Measurements from ENCODE around the gene TRIM56. TPM values are rescaled to one million over a fixed set of nuclear protein-coding genes. Genes with fewer than 3 reads are reported as not detected.
A peak's percentile ranks its signal among the peaks of the same experiment; 100 is the strongest.
"Not testable (repeated sequence)": the region's sequence is repeated elsewhere in the genome, so short reads cannot be mapped to it uniquely, and the experiment has no call there.

Gene TRIM56
- total RNA-seq, 2 experiments from 2014 or later: 77.4 to 77.8 TPM

GRCh38 chr7:101094791-101095375, 9.6 kb downstream of the TRIM56 start:
- peak; percentile 18 for ATAC-seq (ENCODE audit: low read depth)
- H3K9me3 Mint-ChIP-seq: no peaks in the 10 kb centered on the region
- peaks cover 8% of the 10 kb centered on the region for H3K36me3 Mint-ChIP-seq
- H3K4me1 Mint-ChIP-seq: peaks cover 12% of the 10 kb centered on the region
- DNase-seq: no peak
- no peak overlapping the region for H3K27ac Mint-ChIP-seq
- H3K27me3 Mint-ChIP-seq: peaks cover 7% of the 10 kb centered on the region
- POLR2A ChIA-PET: interaction anchor here (0.6 kb wide), 1 partner anchor 57 kb away, joined by 3 read pairs; no protein-coding TSS in a partner anchor
- H3K4me3 Mint-ChIP-seq: no peak overlapping the region

- Mint-ChIP-seq H3K27ac (no peak overlapping the region), H3K4me1 (peaks cover 9% of the 10 kb centered on the region), H3K36me3 (peaks cover 1% of the 10 kb centered on the region), H3K4me3 (no peak overlapping the region), H3K27me3 (peaks cover 21% of the 10 kb centered on the region), H3K9me3 (no peaks in the 10 kb centered on the region)
- POLR2A ChIA-PET: interaction anchor here (1.7 kb wide), 1 partner anchor 11 kb away, joined by 9 read pairs; the partner anchor contains the start of gene TRIM56
- DNase-seq (no peak), ATAC-seq (ENCODE audit: low read depth) (no peak)
These were observed 11.2 kb downstream of the TRIM56 start for GRCh38 chr7:101096331-101096956.

- H3K27me3 Mint-ChIP-seq: peaks cover 26% of the 10 kb centered on the region
- H3K4me1 Mint-ChIP-seq: peaks cover 9% of the 10 kb centered on the region
- no peak overlapping the region for H3K4me3 Mint-ChIP-seq
- H3K27ac Mint-ChIP-seq: no peak overlapping the region
- DNase-seq (no peak), ATAC-seq (ENCODE audit: low read depth) (no peak)
- POLR2A ChIA-PET: interaction anchor here (1.7 kb wide), 1 partner anchor 12 kb away, joined by 9 read pairs; the partner anchor contains the start of gene TRIM56
- peaks cover 1% of the 10 kb centered on the region for H3K36me3 Mint-ChIP-seq
- no peaks in the 10 kb centered on the region for H3K9me3 Mint-ChIP-seq
These were observed 11.7 kb downstream of the TRIM56 start for GRCh38 chr7:101096957-101097347.

- Mint-ChIP-seq H3K27ac (no peak overlapping the region), H3K36me3 (peaks cover 1% of the 10 kb centered on the region)
These were observed 12.3 kb downstream of the TRIM56 start for GRCh38 chr7:101097561-101097960.

GRCh38 chr7:101099969-101100781, 14.9 kb downstream of the TRIM56 start:
- peaks cover 40% of the 10 kb centered on the region for H3K27me3 Mint-ChIP-seq
- POLR2A ChIA-PET: interaction anchor here (0.6 kb wide), 1 partner anchor 1106 kb away, joined by 6 read pairs; no protein-coding TSS in a partner anchor

More at GRCh38 chr7:101097561-101097960, 12.3 kb downstream of the TRIM56 start:
- Mint-ChIP-seq H3K4me3 (no peak overlapping the region), H3K27me3 (peaks cover 30% of the 10 kb centered on the region), H3K4me1 (peaks cover 9% of the 10 kb centered on the region), H3K9me3 (no peaks in the 10 kb centered on the region)
- ATAC-seq (ENCODE audit: low read depth): no peak
- DNase-seq: no peak
- POLR2A ChIA-PET: no interaction called here

GRCh38 chr7:101100858-101101847, 15.9 kb downstream of the TRIM56 start:
- H3K36me3 Mint-ChIP-seq: no peaks in the 10 kb centered on the region
- POLR2A ChIA-PET: interaction anchor here (0.6 kb wide), 1 partner anchor 55 kb away, joined by 3 read pairs; no protein-coding TSS in a partner anchor
- ATAC-seq (ENCODE audit: low read depth) (no peak), DNase-seq (no peak)
- peaks cover 40% of the 10 kb centered on the region for H3K27me3 Mint-ChIP-seq
- H3K9me3 Mint-ChIP-seq: no peaks in the 10 kb centered on the region
- H3K27ac Mint-ChIP-seq: no peak overlapping the region
- peaks cover 6% of the 10 kb centered on the region for H3K4me1 Mint-ChIP-seq
- no peak overlapping the region for H3K4me3 Mint-ChIP-seq

More at GRCh38 chr7:101099969-101100781, 14.9 kb downstream of the TRIM56 start:
- Mint-ChIP-seq H3K27ac (no peak overlapping the region), H3K4me3 (no peak overlapping the region), H3K36me3 (no peaks in the 10 kb centered on the region), H3K9me3 (no peaks in the 10 kb centered on the region), H3K4me1 (peaks cover 6% of the 10 kb centered on the region)
- DNase-seq: no peak
- peak; percentile 64 for ATAC-seq (ENCODE audit: low read depth)

- Mint-ChIP-seq H3K9me3 (no peaks in the 10 kb centered on the region), H3K4me1 (peaks cover 6% of the 10 kb centered on the region), H3K27me3 (peaks cover 40% of the 10 kb centered on the region), H3K4me3 (no peak overlapping the region), H3K27ac (no peak overlapping the region), H3K36me3 (no peaks in the 10 kb centered on the region)
- DNase-seq (no peak), ATAC-seq (ENCODE audit: low read depth) (no peak)
- POLR2A ChIA-PET: interaction anchor here (0.6 kb wide), 2 partner anchors 54 to 454 kb away, joined by 3 to 5 read pairs; no protein-coding TSS in a partner anchor
These were observed 16.7 kb downstream of the TRIM56 start for GRCh38 chr7:101102026-101102425.

- H3K36me3 Mint-ChIP-seq; POLR2A ChIA-PET; ATAC-seq (ENCODE audit: low read depth); H3K4me3 Mint-ChIP-seq; H3K4me1 Mint-ChIP-seq; H3K9me3 Mint-ChIP-seq; H3K27ac Mint-ChIP-seq; DNase-seq: not testable (repeated sequence)
- peaks cover 48% of the 10 kb centered on the region for H3K27me3 Mint-ChIP-seq
These were observed 18.4 kb downstream of the TRIM56 start for GRCh38 chr7:101103701-101104100.

- no peak overlapping the region for H3K4me3 Mint-ChIP-seq
- peaks cover 47% of the 10 kb centered on the region for H3K27me3 Mint-ChIP-seq
- H3K9me3 Mint-ChIP-seq: no peaks in the 10 kb centered on the region
- POLR2A ChIA-PET: no interaction called here
- H3K4me1 Mint-ChIP-seq: peaks cover 5% of the 10 kb centered on the region
- H3K27ac Mint-ChIP-seq: no peak overlapping the region
- no peaks in the 10 kb centered on the region for H3K36me3 Mint-ChIP-seq
- no peak for DNase-seq
- ATAC-seq (ENCODE audit: low read depth): no peak
These were observed 19.0 kb downstream of the TRIM56 start for GRCh38 chr7:101104193-101104713.

- no peaks in the 10 kb centered on the region for H3K9me3 Mint-ChIP-seq
- POLR2A ChIA-PET: no interaction called here
- peaks cover 42% of the 10 kb centered on the region for H3K27me3 Mint-ChIP-seq
- H3K4me1 Mint-ChIP-seq: peaks cover 3% of the 10 kb centered on the region
- no peak overlapping the region for H3K4me3 Mint-ChIP-seq
- ATAC-seq (ENCODE audit: low read depth) (no peak), DNase-seq (no peak)
- no peaks in the 10 kb centered on the region for H3K36me3 Mint-ChIP-seq
- H3K27ac Mint-ChIP-seq: no peak overlapping the region
These were observed 19.5 kb downstream of the TRIM56 start for GRCh38 chr7:101104799-101105198.

- POLR2A ChIA-PET; H3K9me3 Mint-ChIP-seq; H3K36me3 Mint-ChIP-seq; H3K4me1 Mint-ChIP-seq; DNase-seq; H3K4me3 Mint-ChIP-seq; ATAC-seq (ENCODE audit: low read depth); H3K27ac Mint-ChIP-seq: not testable (repeated sequence)
- H3K27me3 Mint-ChIP-seq: peaks cover 38% of the 10 kb centered on the region
These were observed 20.0 kb downstream of the TRIM56 start for GRCh38 chr7:101105248-101105647.

- POLR2A ChIA-PET: no interaction called here
- Mint-ChIP-seq H3K36me3 (no peaks in the 10 kb centered on the region), H3K9me3 (no peaks in the 10 kb centered on the region), H3K4me3 (no peak overlapping the region), H3K4me1 (no peaks in the 10 kb centered on the region), H3K27ac (no peak overlapping the region), H3K27me3 (peaks cover 31% of the 10 kb centered on the region)
- ATAC-seq (ENCODE audit: low read depth) (no peak), DNase-seq (no peak)
These were observed 21.1 kb downstream of the TRIM56 start for GRCh38 chr7:101106386-101106785.

Measured in activated naive CD8-positive, alpha-beta T cell treated with anti-CD3 and anti-CD28 coated beads, Interleukin-2, amount 10 ng/mL, durations not matched to agents 7 days and 5 days (primary cell).